GM12878 (cell line): Measurements from ENCODE around the gene HSPB7. TPM values are rescaled to one million over a fixed set of nuclear protein-coding genes. Genes with fewer than 3 reads are reported as not detected.

Experiments
- ATF3 ChIP-seq: IDR thresholded peaks from 2 replicates; pipeline ENCODE4 v1.6.1; 2011; ENCODE audit warnings: low read depth, mild to moderate bottlenecking, low read length, moderate library complexity, borderline replicate concordance; ENCODE audit errors: extremely low read depth
- CBX3 ChIP-seq: fragments of 200-600 bp; sonication (generic); IDR thresholded peaks from 2 replicates; pipeline ENCODE4 v1.6.1; 2016; ENCODE audit warnings: low read depth, borderline replicate concordance
- CREB1 ChIP-seq: IDR thresholded peaks from 2 replicates; pipeline ENCODE4 v1.6.1; 2012; ENCODE audit warnings: low read depth, mild to moderate bottlenecking, inconsistent platforms
- EED ChIP-seq: sonication (generic); IDR thresholded peaks from 2 replicates; pipeline ENCODE4 v1.6.1; 2016; ENCODE audit warnings: antibody characterized with exemption, low read depth
- FOXK2 ChIP-seq: fragments of 450-650 bp; IDR thresholded peaks from 2 replicates; pipeline ENCODE4 v1.6.1; 2017; ENCODE audit warnings: mild to moderate bottlenecking, moderate library complexity
- IRF4 ChIP-seq: IDR thresholded peaks from 2 replicates; pipeline ENCODE4 v1.6.1; 2011; ENCODE audit warnings: low read depth, low read length
- KLF5 ChIP-seq: fragments of 450-650 bp; IDR thresholded peaks from 2 replicates; pipeline ENCODE4 v1.6.1; 2014; ENCODE audit warnings: mild to moderate bottlenecking; ENCODE audit not compliant: partially characterized antibody
- POLR2A ChIP-seq: IDR thresholded peaks from 2 replicates; pipeline ENCODE4 v1.6.1; 2011; ENCODE audit warnings: low read depth, mild to moderate bottlenecking, low read length
- POU2F2 ChIP-seq: IDR thresholded peaks from 3 replicates; pipeline ENCODE4 v1.6.1; 2011; ENCODE audit warnings: low read depth, mild to moderate bottlenecking, low read length, borderline replicate concordance
- RELA ChIP-seq: fragments of 450-650 bp; IDR thresholded peaks from 2 replicates; pipeline ENCODE4 v1.8.0; 2014; ENCODE audit warnings: borderline replicate concordance; ENCODE audit not compliant: partially characterized antibody
- REST ChIP-seq: IDR thresholded peaks from 2 replicates; pipeline ENCODE4 v1.6.1; 2012; ENCODE audit warnings: mild to moderate bottlenecking, low read depth, low read length
- SKIL ChIP-seq: fragments of 450-650 bp; IDR thresholded peaks from 2 replicates; pipeline ENCODE4 v1.6.1; 2017; ENCODE audit warnings: mild to moderate bottlenecking, low read depth, inconsistent platforms; ENCODE audit not compliant: poor library complexity, severe bottlenecking
- USF2 ChIP-seq: IDR thresholded peaks from 2 replicates; pipeline ENCODE4 v1.6.1; 2011; ENCODE audit warnings: low read depth, low read length, improper control_type of control experiment, borderline replicate concordance
- ZNF24 ChIP-seq: fragments of 450-650 bp; IDR thresholded peaks from 2 replicates; pipeline ENCODE4 v1.6.1; 2017; ENCODE audit warnings: antibody characterized with exemption, mild to moderate bottlenecking
- polyA plus RNA-seq, 11 experiments: library from polyadenylated mRNA; depleted of rRNA in 4 of 11; unstranded in 6 of 11; stranded (reverse) in 5 of 11; fragments of >200 nt; fragmentation: Nextera tagmentation in 4 of 11; fragmentation: Illumina TruSeq in 1 of 11; extraction: Ambion mirVana in 4 of 11; extraction: Trizol in 1 of 11; gene quantifications; 1 replicate in 1 of 11; 2 replicates in 10 of 11; pipeline versions ENCODE4 v1.2.1 to v1.2.3, GENCODE V29; 2011 to 2016; ENCODE audit warnings: inconsistent platforms in 2 of 11, missing spikeins in 2 of 11, low read depth in 1 of 11
- total RNA-seq, 4 experiments: library from RNA; depleted of rRNA in 3 of 4; stranded (reverse); fragments of >200 nt in 3 of 4; fragmentation: Illumina TruSeq in 1 of 4; extraction: Trizol in 1 of 4; gene quantifications; 2 replicates each; pipeline versions ENCODE4 v1.2.1 to v1.2.3, GENCODE V29; 2013 to 2021

The HSPB7 gene
- total and polyA plus RNA-seq, 10 of the 15 experiments (the other 5 are each of a cell fraction or from before 2014, with no cell fraction given): 0.34 TPM; not detected in 9

DNA sequence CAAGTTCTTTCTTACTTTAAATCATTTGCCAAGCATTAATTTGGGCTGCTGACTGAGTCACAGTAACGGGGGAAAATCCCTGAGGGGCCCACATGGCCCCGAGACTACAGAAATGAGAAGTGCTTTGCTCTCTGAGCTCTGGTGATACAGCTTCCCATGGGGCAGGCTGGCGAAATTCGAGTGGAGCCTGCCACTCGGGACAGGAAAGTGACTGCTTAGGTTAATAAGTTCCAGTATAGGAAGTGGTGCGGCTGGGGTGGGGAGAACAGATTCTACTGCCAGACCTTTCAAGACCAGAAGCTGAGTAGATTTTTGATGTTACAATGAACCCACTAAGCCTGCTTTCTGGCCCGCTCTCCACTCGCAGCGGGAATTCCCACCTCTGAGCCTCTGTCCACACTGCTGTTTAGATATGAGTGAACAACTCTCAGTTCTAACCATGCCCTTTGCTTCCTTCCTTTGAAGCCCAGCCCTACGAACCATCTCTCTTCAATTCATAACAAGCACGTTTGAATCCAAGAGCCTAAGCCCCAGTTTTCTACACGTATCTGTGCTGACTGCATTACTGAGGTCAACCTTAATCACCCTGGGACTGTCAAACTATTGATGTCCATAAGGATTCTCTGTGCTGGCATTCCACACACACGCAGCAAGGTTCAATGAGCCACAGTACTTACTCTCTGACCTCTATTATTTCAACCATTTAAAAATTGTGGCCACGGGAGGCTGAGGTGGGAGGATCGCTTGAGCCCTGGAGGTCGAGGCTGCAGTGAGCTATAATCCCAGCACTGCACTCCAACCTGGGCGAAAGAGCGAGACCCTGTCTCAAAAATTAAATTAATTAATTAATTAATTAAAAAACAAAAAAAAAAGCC is 51.5 kb downstream of the HSPB7 start (continued):
- TF ChIP-seq REST (no peak; the same call in 1 of the 2 replicates), EED (peak; percentile 94), IRF4 (peak; percentile 97), KLF5 (no peak), POLR2A (no peak), ZNF24 (no peak), ATF3 (no peak), RELA (peak; percentile 93), USF2 (no peak), SKIL (peak; percentile 98), CREB1 (no peak), FOXK2 (no peak), CBX3 (no peak), POU2F2 (peak; percentile 77)
